H9 (cell line): ENCODE data around the gene PRSS27. TPM values are rescaled to one million over a fixed set of nuclear protein-coding genes. Genes with fewer than 3 reads are reported as not detected.

Experiments
- DNase-seq: peaks from one replicate; pipeline ENCODE4 v3.0.0-alpha.2; 2017
- H2AFZ ChIP-seq: one replicate; pipeline ENCODE4 v1.6.1; 2013; ENCODE audit warnings: mild to moderate bottlenecking, low read length, control low read depth, moderate library complexity
- H2AK5ac ChIP-seq: 2 replicates; pipeline ENCODE4 v1.6.1; 2013; ENCODE audit warnings: low read length, control low read depth, mixed read lengths; ENCODE audit not compliant: insufficient read length
- H2BK120ac ChIP-seq: one replicate; pipeline ENCODE4 v1.6.1; 2013; ENCODE audit warnings: low read depth, mild to moderate bottlenecking, low read length, control low read depth, inconsistent platforms; ENCODE audit not compliant: poor library complexity, severe bottlenecking
- H2BK12ac ChIP-seq: 2 replicates; pipeline ENCODE4 v1.6.1; 2013; ENCODE audit warnings: low read length, control low read depth, mixed read lengths, low read depth; ENCODE audit not compliant: insufficient read length
- H2BK15ac ChIP-seq: 2 replicates; pipeline ENCODE4 v1.6.1; 2013; ENCODE audit warnings: low read depth, low read length, control low read depth
- H2BK20ac ChIP-seq: one replicate; pipeline ENCODE4 v1.6.1; 2013; ENCODE audit warnings: low read depth, mild to moderate bottlenecking, low read length, control low read depth, inconsistent platforms; ENCODE audit not compliant: poor library complexity, severe bottlenecking
- H2BK5ac ChIP-seq: 2 replicates; pipeline ENCODE4 v1.6.1; 2013; ENCODE audit warnings: low read length, control low read depth, mixed read lengths; ENCODE audit not compliant: insufficient read length
- H3K14ac ChIP-seq: 2 replicates; pipeline ENCODE4 v1.6.1; 2013; ENCODE audit warnings: low read length, control low read depth; ENCODE audit not compliant: insufficient read depth
- H3K18ac ChIP-seq: 2 replicates; pipeline ENCODE4 v1.6.1; 2013; ENCODE audit warnings: low read depth, mild to moderate bottlenecking, mixed read lengths, low read length, control low read depth; ENCODE audit not compliant: insufficient read length
- H3K23ac ChIP-seq: 2 replicates; pipeline ENCODE4 v1.6.1; 2013; ENCODE audit warnings: low read length, control low read depth, mixed read lengths, low read depth; ENCODE audit not compliant: insufficient read length
- H3K23me2 ChIP-seq: 2 replicates; pipeline ENCODE4 v1.6.1; 2013; ENCODE audit warnings: low read depth, mild to moderate bottlenecking, mixed read lengths, low read length, control low read depth; ENCODE audit not compliant: insufficient read length, poor library complexity, severe bottlenecking
- H3K27ac ChIP-seq: 2 replicates; pipeline ENCODE4 v1.5.1; 2013; ENCODE audit warnings: low read length, control low read depth, mixed read lengths, low read depth; ENCODE audit not compliant: insufficient read length
- H3K27me3 ChIP-seq: 2 replicates; pipeline ENCODE4 v1.6.1; 2013; ENCODE audit warnings: low read length, control low read depth, inconsistent platforms; ENCODE audit not compliant: insufficient read depth
- H3K4ac ChIP-seq: 2 replicates; pipeline ENCODE4 v1.6.1; 2013; ENCODE audit warnings: low read depth, mild to moderate bottlenecking, control low read depth, inconsistent platforms, low read length, moderate library complexity
- H3K4me1 ChIP-seq: 2 replicates; pipeline ENCODE4 v1.6.1; 2013; ENCODE audit warnings: low read length, control low read depth, inconsistent platforms; ENCODE audit not compliant: insufficient read depth
- H3K4me2 ChIP-seq: 2 replicates; pipeline ENCODE4 v1.6.1; 2013; ENCODE audit warnings: low read length, control low read depth, mixed read lengths; ENCODE audit not compliant: insufficient read length, insufficient read depth
- H3K56ac ChIP-seq: 2 replicates; pipeline ENCODE4 v1.6.1; 2013; ENCODE audit warnings: low read depth, mild to moderate bottlenecking, mixed read lengths, low read length, control low read depth; ENCODE audit not compliant: insufficient read length
- H3K79me1 ChIP-seq: 2 replicates; pipeline ENCODE4 v1.6.1; 2013; ENCODE audit warnings: low read depth, mild to moderate bottlenecking, moderate library complexity, low read length, control low read depth, inconsistent platforms; ENCODE audit not compliant: insufficient read depth, poor library complexity, severe bottlenecking
- H3K79me2 ChIP-seq: 2 replicates; pipeline ENCODE4 v1.6.1; 2013; ENCODE audit warnings: low read length, control low read depth, inconsistent platforms; ENCODE audit not compliant: insufficient read depth
- H3K9ac ChIP-seq: 2 replicates; pipeline ENCODE4 v1.6.1; 2013; ENCODE audit warnings: low read length, control low read depth, mixed read lengths; ENCODE audit not compliant: insufficient read length; ENCODE audit errors: extremely low read depth
- H3K9me3 ChIP-seq: one replicate; pipeline ENCODE4 v1.6.1; 2013; ENCODE audit warnings: low read depth, low read length, inconsistent platforms; ENCODE audit not compliant: control insufficient read depth
- H3T11ph ChIP-seq: one replicate; pipeline ENCODE4 v1.6.1; 2013; ENCODE audit warnings: mild to moderate bottlenecking, low read length, control low read depth, inconsistent platforms
- H4K20me1 ChIP-seq: one replicate; pipeline ENCODE4 v1.6.1; 2013; ENCODE audit not compliant: control insufficient read depth, insufficient read length, insufficient read depth
- H4K5ac ChIP-seq: 2 replicates; pipeline ENCODE4 v1.6.1; 2013; ENCODE audit warnings: low read depth, mild to moderate bottlenecking, mixed read lengths, low read length, control low read depth; ENCODE audit not compliant: insufficient read length
- H4K8ac ChIP-seq: replicated peaks from 2 replicates; pipeline ENCODE4 v1.6.1; 2013; ENCODE audit warnings: low read length, control low read depth, mixed read lengths, low read depth; ENCODE audit not compliant: insufficient read length
- H4K91ac ChIP-seq: 2 replicates; pipeline ENCODE4 v1.6.1; 2013; ENCODE audit warnings: low read depth, mild to moderate bottlenecking, moderate library complexity, mixed read lengths, low read length, control low read depth; ENCODE audit not compliant: insufficient read length
- H3K27ac Mint-ChIP-seq, 3 experiments: 2 replicates in 2 of 3; 3 replicates in 1 of 3; pipeline ENCODE4 v1.8.0; 2020 to 2021; ENCODE audit warnings: mixed read lengths in 3 of 3, mild to moderate bottlenecking in 1 of 3, moderate library complexity in 1 of 3
- H3K27me3 Mint-ChIP-seq: 2 replicates; pipeline ENCODE4 v1.8.0; 2021; ENCODE audit warnings: low read depth, mild to moderate bottlenecking, moderate library complexity, mixed read lengths
- H3K36me3 Mint-ChIP-seq, 3 experiments: 2 replicates in 2 of 3; 3 replicates in 1 of 3; pipeline ENCODE4 v1.8.0; 2020 to 2021; ENCODE audit warnings: low read depth in 3 of 3, mixed read lengths in 3 of 3; ENCODE audit not compliant: insufficient read depth in 1 of 3
- H3K4me1 Mint-ChIP-seq, 2 experiments: 2 replicates each; pipeline ENCODE4 v1.8.0; 2020; ENCODE audit warnings: mixed read lengths in 2 of 2
- H3K4me3 Mint-ChIP-seq, 2 experiments: 2 replicates in 1 of 2; 3 replicates in 1 of 2; pipeline ENCODE4 v1.8.0; 2020 to 2021; ENCODE audit warnings: mild to moderate bottlenecking in 2 of 2, mixed read lengths in 2 of 2, moderate library complexity in 1 of 2
- H3K9me3 Mint-ChIP-seq, 2 experiments: 2 replicates in 1 of 2; 3 replicates in 1 of 2; pipeline ENCODE4 v1.8.0; 2020; ENCODE audit warnings: mild to moderate bottlenecking in 2 of 2, mixed read lengths in 2 of 2, moderate library complexity in 1 of 2
- CTCF ChIP-seq: fragments of 200-600 bp; sonication (generic); conservative IDR thresholded peaks from 3 replicates; pipeline ENCODE4 v1.8.0; 2021; ENCODE audit warnings: antibody characterized with exemption, mild to moderate bottlenecking
- WGBS: extraction: QIAGEN DNeasy Blood & Tissue Kit; methylation state at CpG from one replicate; pipeline ENCODE4 v1.1.7; 2013; ENCODE audit warnings: missing lambda C conversion rate, low lambda C conversion rate, mixed read lengths; ENCODE audit not compliant: insufficient read length; ENCODE audit errors: extremely low coverage; 5-methylcytosine and 5-hydroxymethylcytosine counted together
- total RNA-seq: library from RNA; stranded (reverse); gene quantifications from 2 replicates; pipeline ENCODE4 v1.2.1, GENCODE V29; 2021

The PRSS27 gene
- total RNA-seq, 1 experiment from 2014 or later, result 5.0 TPM

- Histone ChIP-seq H3K23me2 (no peaks in the 10 kb centered on the region), H3K4me1 (no peaks in the 10 kb centered on the region), H4K5ac (no peak overlapping the region), H3K27ac (no peak overlapping the region), H3K56ac (no peak overlapping the region), H3K23ac (no peak overlapping the region), H3K18ac (no peak overlapping the region), H2BK15ac (no peak overlapping the region), H2AFZ (no peak overlapping the region), H2AK5ac (no peak overlapping the region), H4K8ac (no peak overlapping the region), H3K79me1 (peaks cover 16% of the 10 kb centered on the region), H2BK120ac (no peak overlapping the region), H3K14ac (no peak overlapping the region), H3K27me3 (no peaks in the 10 kb centered on the region), H3T11ph (no peak overlapping the region), H3K9me3 (no peaks in the 10 kb centered on the region), H4K91ac (no peak overlapping the region), H2BK5ac (no peak overlapping the region), H2BK20ac (no peak overlapping the region), H3K4ac (no peak overlapping the region), H2BK12ac (no peak overlapping the region), H3K9ac (no peak overlapping the region), H3K4me2 (no peak overlapping the region), H3K79me2 (peaks cover 2% of the 10 kb centered on the region; the same call in 1 of the 2 replicates), H4K20me1 (no peaks in the 10 kb centered on the region)
- Mint-ChIP-seq H3K4me1 (peaks cover 10 to 33% of the 10 kb centered on the region in 2 experiments; a peak in 3 of 4 replicates), H3K27me3 (peaks cover 4% of the 10 kb centered on the region), H3K9me3 (peaks cover 5 to 15% of the 10 kb centered on the region in 2 experiments), H3K4me3 (no peak overlapping the region), H3K36me3 (peaks cover 69 to 98% (median 95%) of the 10 kb centered on the region in 3 experiments), H3K27ac (peak overlapping the region; percentile 33 to 92 (median 90); a peak in 4 of 7 replicates)
- no peak for DNase-seq
- no CpG with 5 or more reads among the region's 14 CpGs for WGBS
- no peak for TF ChIP-seq CTCF
Observed at GRCh38 chr16:2769675-2770056, 49.6 kb upstream of the PRSS27 start.
